Prostate gland (tissue), 2 donors: ENCODE results near the gene CD151. TPM values are rescaled to one million over a fixed set of nuclear protein-coding genes. Genes with fewer than 3 reads are reported as not detected.

Experiments
- DNase-seq: peaks from one replicate; pipeline ENCODE4 v3.0.0-alpha.2; 2019; ENCODE audit warnings: low spot score
- H3K27ac ChIP-seq, 2 donors: fragments of 200-600 bp; sonication (generic); 2 replicates each; pipeline ENCODE4 v1.5.1; 2017 to 2019
- H3K27me3 ChIP-seq: fragments of 200-600 bp; sonication (generic); replicated peaks from 2 replicates; pipeline ENCODE4 v1.5.1; 2019; ENCODE audit not compliant: insufficient read depth
- H3K36me3 ChIP-seq, 2 donors: fragments of 200-600 bp; sonication (generic); 1 replicate in 1 of 2; 2 replicates in 1 of 2; pipeline versions ENCODE4 v1.5.1 to v1.8.1; 2017 to 2019
- H3K4me1 ChIP-seq: fragments of 200-600 bp; sonication (generic); replicated peaks from 2 replicates; pipeline ENCODE4 v1.5.1; 2019
- H3K4me3 ChIP-seq, 2 donors: fragments of 200-600 bp; sonication (generic); 2 replicates each; pipeline ENCODE4 v1.5.1; 2017 to 2019
- H3K9me3 ChIP-seq: fragments of 200-600 bp; sonication (generic); 2 replicates; pipeline ENCODE4 v1.5.1; 2017
- CTCF ChIP-seq, 4 experiments: fragments of 200-600 bp in 2 of 4; fragments of 450-650 bp in 2 of 4; sonication (generic) in 2 of 4; IDR thresholded peaks; 1 replicate in 3 of 4; 2 replicates in 1 of 4; pipeline ENCODE4 v1.5.1; 2016 to 2019; ENCODE audit warnings: antibody characterized with exemption in 4 of 4, mild to moderate bottlenecking in 2 of 4, moderate library complexity in 2 of 4
- POLR2A ChIP-seq: fragments of 450-650 bp; IDR thresholded peaks from one replicate; pipeline ENCODE4 v1.6.1; 2016; ENCODE audit warnings: antibody characterized with exemption, mild to moderate bottlenecking
- POLR2AphosphoS5 ChIP-seq: sonication (generic); formaldehyde crosslinking; IDR thresholded peaks from one replicate; pipeline ENCODE4 v1.6.1; 2017; ENCODE audit warnings: antibody characterized with exemption
- WGBS: methylation state at CpG from one replicate; pipeline ENCODE4 v1.1.5; 2018; 5-methylcytosine and 5-hydroxymethylcytosine counted together
- intact Hi-C: fragments of 100-400 bp; cut with DNase I; formaldehyde crosslinking; loops from one replicate; pipeline ENCODE4 v1.14.2; 2022
- total RNA-seq, 2 donors: library from RNA; depleted of rRNA; stranded (reverse); fragments of >200 nt; gene quantifications; one replicate each; pipeline ENCODE4 v1.1.0, GENCODE V29; 2016

The CD151 gene
- total RNA-seq, 2 donors from 2014 or later: 313 to 362 TPM

DNA sequence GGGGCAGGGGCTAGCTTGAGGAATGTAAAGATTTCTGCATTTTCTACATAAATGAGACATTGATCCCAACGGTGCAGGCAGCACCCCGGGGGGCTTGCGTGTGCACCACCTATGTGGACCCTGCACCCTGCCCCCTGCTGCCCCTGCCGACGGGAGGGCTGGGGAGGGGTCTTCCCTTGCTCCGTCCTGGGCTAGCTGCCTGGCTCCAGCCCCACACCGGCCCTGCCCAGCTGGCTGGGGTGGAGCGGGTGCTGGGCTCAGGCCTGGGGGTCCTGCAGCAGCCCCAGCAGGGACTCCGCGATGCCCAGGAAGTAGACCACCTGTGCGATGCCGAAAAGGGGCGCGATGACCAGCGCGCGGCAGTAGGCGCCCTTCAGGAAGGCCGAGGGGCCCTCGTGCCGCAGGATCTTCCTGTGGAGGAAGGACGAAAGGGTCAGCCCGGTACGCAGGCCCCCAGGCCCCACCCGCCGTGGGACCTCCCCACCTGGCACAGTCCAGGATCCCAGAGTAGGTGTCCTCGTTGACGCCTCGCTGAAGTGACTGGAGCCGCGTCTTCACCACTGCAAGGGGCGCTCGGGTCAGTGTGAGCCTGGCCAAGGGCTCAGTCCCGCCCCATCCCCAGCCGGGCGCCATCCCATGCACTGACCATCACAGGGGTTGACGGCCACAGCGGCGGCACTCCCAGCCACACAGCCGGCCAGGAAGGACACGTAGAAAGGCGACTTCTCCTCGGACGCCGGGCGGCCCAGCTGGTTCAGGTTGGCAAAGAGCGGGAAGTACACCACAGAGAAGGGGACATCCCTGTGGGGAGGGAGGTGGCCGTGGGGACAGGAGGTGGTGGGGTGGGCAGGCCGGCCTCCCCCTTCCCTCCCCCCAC lies 40.9 kb upstream of the CD151 start:
- WGBS: 88% methylated on average over 27 of the region's 49 CpGs
- H3K4me3 ChIP-seq: no peak overlapping the region
- H3K36me3 ChIP-seq: no peaks in the 10 kb centered on the region
- H3K27ac ChIP-seq: no peak overlapping the region
- H3K27me3 ChIP-seq: no peaks in the 10 kb centered on the region
- no peaks in the 10 kb centered on the region for H3K9me3 ChIP-seq
- no peak for DNase-seq
- TF ChIP-seq CTCF (IDR thresholded peaks at IDR 0.05) (no peak), POLR2AphosphoS5 (no peak), POLR2A (no peak)
- H3K4me1 ChIP-seq: peaks cover 14% of the 10 kb centered on the region
- intact Hi-C loops: no loop called here

GRCh38 chr11:792535-792821 lies 40.3 kb upstream of the CD151 start:
- WGBS: 91% methylated on average over 15 of the region's 15 CpGs
- H3K9me3 ChIP-seq: no peaks in the 10 kb centered on the region
- H3K36me3 ChIP-seq: no peaks in the 10 kb centered on the region
- no peak overlapping the region for H3K27ac ChIP-seq
- TF ChIP-seq CTCF (IDR thresholded peaks at IDR 0.05) (no peak), POLR2A (no peak), POLR2AphosphoS5 (no peak)
- no peak for DNase-seq
- intact Hi-C loops: no loop called here
- no peak overlapping the region for H3K4me3 ChIP-seq
- no peaks in the 10 kb centered on the region for H3K27me3 ChIP-seq
- H3K4me1 ChIP-seq: peaks cover 16% of the 10 kb centered on the region

DNA sequence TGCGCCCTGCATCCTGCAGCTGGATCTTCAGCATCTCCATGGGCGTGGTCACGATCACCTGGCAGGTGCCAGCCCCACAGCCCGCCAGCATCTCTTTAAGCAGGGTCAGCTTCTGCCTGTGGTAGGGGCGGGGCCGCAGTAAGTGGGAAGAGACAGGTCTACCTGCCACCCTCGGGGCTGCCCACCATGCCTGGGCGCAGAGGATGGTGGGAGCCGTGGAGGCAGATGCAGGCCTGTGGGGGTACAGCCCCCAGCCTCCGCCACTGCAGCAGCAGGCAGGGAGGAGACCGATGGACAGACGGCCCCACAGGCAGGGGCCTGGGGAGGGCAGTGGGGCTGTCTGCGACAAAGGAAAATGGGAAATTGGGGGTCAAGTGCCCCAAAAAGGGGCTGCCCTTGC lies 39.9 kb upstream of the CD151 start:
- no peak for DNase-seq
- Histone ChIP-seq H3K27ac (no peak overlapping the region), H3K27me3 (no peaks in the 10 kb centered on the region), H3K4me3 (no peak overlapping the region), H3K36me3 (no peaks in the 10 kb centered on the region), H3K4me1 (peaks cover 16% of the 10 kb centered on the region), H3K9me3 (no peaks in the 10 kb centered on the region)
- intact Hi-C loops: no loop called here
- 92% methylated on average over 13 of the region's 13 CpGs for WGBS
- no peak for TF ChIP-seq POLR2A
- TF ChIP-seq POLR2AphosphoS5: no peak
- no peak for TF ChIP-seq CTCF (IDR thresholded peaks at IDR 0.05)

GRCh38 chr11:793556-793955 lies 39.2 kb upstream of the CD151 start:
- Histone ChIP-seq H3K4me1 (peaks cover 16% of the 10 kb centered on the region), H3K27ac (no peak overlapping the region), H3K9me3 (no peaks in the 10 kb centered on the region), H3K36me3 (no peaks in the 10 kb centered on the region), H3K4me3 (no peak overlapping the region), H3K27me3 (no peaks in the 10 kb centered on the region)
- intact Hi-C loops: no loop called here
- DNase-seq: no peak
- no peak for TF ChIP-seq POLR2A
- TF ChIP-seq CTCF (IDR thresholded peaks at IDR 0.05): no peak
- TF ChIP-seq POLR2AphosphoS5: no peak
- WGBS: 86% methylated on average over 7 of the region's 7 CpGs
